GM23248 (cell line): ENCODE measurements around the gene LIX1. TPM values are rescaled to one million over a fixed set of nuclear protein-coding genes. Genes with fewer than 3 reads are reported as not detected.

Experiments
- DNase-seq: peaks from one replicate; pipeline ENCODE4 v3.0.0-alpha.2; 2015
- H2AFZ ChIP-seq: fragments of 200-600 bp; sonication (generic); 2 replicates; pipeline ENCODE4 v1.6.1; 2016; ENCODE audit warnings: antibody characterized with exemption
- H3F3A ChIP-seq: fragments of 200-600 bp; sonication (generic); 2 replicates; pipeline ENCODE4 v1.6.1; 2016; ENCODE audit warnings: mild to moderate bottlenecking, antibody characterized with exemption, mixed run types; ENCODE audit not compliant: insufficient read depth
- H3K27ac ChIP-seq: fragments of 200-600 bp; sonication (generic); 2 replicates; pipeline ENCODE4 v1.5.1; 2016; ENCODE audit warnings: mild to moderate bottlenecking
- H3K27me3 ChIP-seq: fragments of 200-600 bp; sonication (generic); replicated peaks from 2 replicates; pipeline ENCODE4 v1.6.1; 2016; ENCODE audit warnings: mild to moderate bottlenecking; ENCODE audit not compliant: insufficient read depth
- H3K36me3 ChIP-seq: fragments of 200-600 bp; sonication (generic); 2 replicates; pipeline ENCODE4 v1.6.1; 2016; ENCODE audit warnings: low read depth, mild to moderate bottlenecking
- H3K4me1 ChIP-seq: fragments of 200-600 bp; sonication (generic); 2 replicates; pipeline ENCODE4 v1.6.1; 2016; ENCODE audit warnings: mild to moderate bottlenecking; ENCODE audit not compliant: insufficient read depth
- H3K4me2 ChIP-seq: fragments of 200-600 bp; sonication (generic); one replicate; pipeline ENCODE4 v1.6.1; 2016; ENCODE audit warnings: mild to moderate bottlenecking; ENCODE audit not compliant: unreplicated experiment
- H3K4me3 ChIP-seq: fragments of 200-600 bp; sonication (generic); 2 replicates; pipeline ENCODE4 v1.5.1; 2016; ENCODE audit warnings: mild to moderate bottlenecking
- H3K79me2 ChIP-seq: fragments of 200-600 bp; sonication (generic); 2 replicates; pipeline ENCODE4 v1.6.1; 2016; ENCODE audit warnings: mild to moderate bottlenecking; ENCODE audit not compliant: insufficient read depth
- H3K9ac ChIP-seq: fragments of 200-600 bp; sonication (generic); 2 replicates; pipeline ENCODE4 v1.6.1; 2016; ENCODE audit warnings: mild to moderate bottlenecking
- H3K9me2 ChIP-seq: fragments of 200-600 bp; sonication (generic); 2 replicates; pipeline ENCODE4 v1.6.1; 2016; ENCODE audit warnings: mixed run types, mild to moderate bottlenecking, moderate library complexity; ENCODE audit not compliant: insufficient read depth
- H3K9me3 ChIP-seq: fragments of 200-600 bp; sonication (generic); one replicate; pipeline ENCODE4 v1.6.1; 2017; ENCODE audit warnings: low read depth
- H4K20me1 ChIP-seq: fragments of 200-600 bp; sonication (generic); 2 replicates; pipeline ENCODE4 v1.6.0; 2016; ENCODE audit not compliant: insufficient read depth
- EZH2 ChIP-seq: fragments of 200-600 bp; sonication (generic); IDR thresholded peaks from 2 replicates; pipeline ENCODE4 v1.6.1; 2018; ENCODE audit warnings: antibody characterized with exemption, mild to moderate bottlenecking; ENCODE audit not compliant: insufficient read depth, poor library complexity, severe bottlenecking
- EZH2phosphoT487 ChIP-seq: fragments of 200-600 bp; sonication (generic); IDR thresholded peaks from 2 replicates; pipeline ENCODE4 v1.6.1; 2018; ENCODE audit warnings: antibody characterized with exemption, moderate library complexity, mild to moderate bottlenecking, low read depth; ENCODE audit not compliant: insufficient read depth
- WGBS, 2 experiments: methylation state at CpG; one replicate each; pipeline ENCODE4 v1.1.6; 2015 to 2017; ENCODE audit warnings: low lambda C conversion rate in 2 of 2, low coverage in 1 of 2; ENCODE audit errors: missing lambda C conversion rate in 2 of 2; 5-methylcytosine and 5-hydroxymethylcytosine counted together
- in situ Hi-C: fragments of 300-500 bp; cut with MboI; formaldehyde crosslinking; loops from 2 replicates; pipeline ENCODE4 v1.15.0; 2020
- polyA plus RNA-seq: library from polyadenylated mRNA; unstranded; fragments of >200 nt; fragmentation: Nextera tagmentation; extraction: Ambion mirVana; gene quantifications from 2 replicates; pipeline ENCODE4 v1.2.1, GENCODE V29; 2016
- total RNA-seq: library from RNA; depleted of rRNA; stranded (reverse); fragments of >200 nt; shearing (Covaris generic); gene quantifications from 2 replicates; pipeline ENCODE4 v1.2.3, GENCODE V29; 2014

Gene LIX1
- total and polyA plus RNA-seq, 2 experiments from 2014 or later = not detected

DNA sequence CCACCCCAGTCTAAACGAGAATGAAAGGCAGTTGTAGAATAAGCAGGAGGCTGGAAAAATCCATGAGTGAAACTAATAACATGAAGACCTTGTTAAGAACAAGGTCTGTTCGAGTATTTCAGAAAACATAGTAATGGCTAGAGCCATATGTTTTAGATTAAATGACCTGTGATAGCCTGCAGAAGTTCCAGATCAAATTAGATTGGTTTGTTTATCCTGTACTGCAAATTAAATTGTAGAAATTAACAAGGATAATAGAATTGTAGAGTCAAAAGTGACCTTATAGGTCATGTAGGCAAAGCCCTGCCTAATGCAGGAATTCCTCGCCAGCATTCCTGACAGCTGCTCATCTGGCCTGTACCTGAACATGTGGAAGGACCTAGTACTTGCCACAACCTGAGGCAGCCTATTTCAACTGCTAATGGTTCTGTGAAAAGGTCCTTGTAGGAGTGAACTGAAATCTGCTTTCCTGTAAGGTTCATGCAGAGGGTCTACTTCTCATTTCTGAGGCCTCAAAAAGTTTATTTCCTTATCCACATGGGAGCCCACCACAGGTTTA is 17.2 kb downstream of the LIX1 start:
- Histone ChIP-seq H3K27me3 (peaks cover 32% of the 10 kb centered on the region), H4K20me1 (no peaks in the 10 kb centered on the region), H3K9me3 (no peaks in the 10 kb centered on the region), H3K4me2 (no peak overlapping the region), H3K9ac (no peak overlapping the region), H3K9me2 (no peaks in the 10 kb centered on the region), H3K79me2 (no peaks in the 10 kb centered on the region), H3K27ac (no peak overlapping the region), H2AFZ (no peak overlapping the region), H3K36me3 (no peaks in the 10 kb centered on the region), H3K4me3 (no peak overlapping the region), H3F3A (no peaks in the 10 kb centered on the region), H3K4me1 (no peaks in the 10 kb centered on the region)
- in situ Hi-C loops = loop anchor here (25.0 kb wide), 1 partner anchor 513 kb away; no protein-coding TSS in a partner anchor
- DNase-seq = no peak
- 21 to 27% methylated on average over 3 of the region's 3 CpGs for WGBS, 2 experiments
- TF ChIP-seq EZH2phosphoT487 (no peak), EZH2 (no peak)

DNA sequence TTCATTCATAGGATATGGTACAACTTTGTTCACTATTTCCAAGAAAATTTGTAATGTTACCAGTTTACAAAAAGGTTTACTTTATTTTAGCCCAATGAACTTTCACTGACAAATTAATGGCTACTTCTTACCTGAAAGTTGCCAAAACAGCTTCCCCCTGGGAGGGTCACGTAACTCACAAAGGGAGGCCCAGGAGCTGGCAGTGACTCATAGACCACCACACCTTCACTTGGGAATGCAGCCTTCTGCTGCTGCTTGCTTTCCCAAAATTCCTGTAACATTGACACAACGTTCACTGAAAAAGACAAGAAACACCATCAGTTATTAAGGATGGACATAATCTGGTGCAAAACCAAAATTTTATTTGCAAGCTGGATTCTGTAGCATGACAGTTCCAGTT is 18.1 kb downstream of the LIX1 start:
- no peak overlapping the region for H3K4me3 ChIP-seq
- H4K20me1 ChIP-seq = no peaks in the 10 kb centered on the region
- no peaks in the 10 kb centered on the region for H3F3A ChIP-seq
- no peak overlapping the region for H3K4me2 ChIP-seq
- no peak overlapping the region for H3K27ac ChIP-seq
- H3K27me3 ChIP-seq = peaks cover 33% of the 10 kb centered on the region
- no peak for TF ChIP-seq EZH2phosphoT487
- TF ChIP-seq EZH2 = no peak
- no peaks in the 10 kb centered on the region for H3K36me3 ChIP-seq
- no peak for DNase-seq
- in situ Hi-C loops = no loop called here
- H3K9me3 ChIP-seq = no peaks in the 10 kb centered on the region
- 35 to 42% methylated on average over 2 of the region's 2 CpGs for WGBS, 2 experiments
- no peaks in the 10 kb centered on the region for H3K9me2 ChIP-seq
- H3K4me1 ChIP-seq = no peaks in the 10 kb centered on the region
- no peak overlapping the region for H3K9ac ChIP-seq
- no peaks in the 10 kb centered on the region for H3K79me2 ChIP-seq
- H2AFZ ChIP-seq = no peak overlapping the region

DNA sequence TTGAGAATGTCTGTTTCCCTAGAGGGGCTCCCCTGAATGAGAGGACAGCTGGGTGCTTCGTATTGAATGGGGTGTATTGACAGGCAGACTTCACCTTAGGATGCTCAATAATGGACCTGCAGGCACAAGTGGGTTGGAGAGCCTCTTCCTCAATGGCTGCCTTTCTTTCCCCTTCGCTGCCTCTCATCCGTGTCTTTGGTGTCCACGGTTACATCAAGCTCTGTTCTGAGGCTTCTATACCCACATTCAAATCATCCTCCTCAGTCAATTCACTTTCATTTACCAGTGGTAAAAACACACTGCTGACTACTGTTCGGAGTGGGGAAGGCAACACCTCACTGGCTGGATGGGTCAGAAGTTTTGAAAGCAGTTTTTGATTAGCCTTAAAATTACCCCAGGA is 20.6 kb downstream of the LIX1 start:
- Histone ChIP-seq H3K9me3 (no peaks in the 10 kb centered on the region), H3K9ac (no peak overlapping the region), H3K9me2 (no peaks in the 10 kb centered on the region), H3K27ac (no peak overlapping the region), H3F3A (no peaks in the 10 kb centered on the region), H3K4me2 (no peak overlapping the region), H4K20me1 (no peaks in the 10 kb centered on the region), H3K4me1 (no peaks in the 10 kb centered on the region), H2AFZ (no peak overlapping the region), H3K36me3 (no peaks in the 10 kb centered on the region), H3K79me2 (no peaks in the 10 kb centered on the region), H3K27me3 (peaks cover 32% of the 10 kb centered on the region), H3K4me3 (no peak overlapping the region)
- no peak for DNase-seq
- in situ Hi-C loops = no loop called here
- WGBS, 2 experiments = 62 to 72% methylated on average over 5 of the region's 5 CpGs
- TF ChIP-seq EZH2phosphoT487 (no peak), EZH2 (no peak)

DNA sequence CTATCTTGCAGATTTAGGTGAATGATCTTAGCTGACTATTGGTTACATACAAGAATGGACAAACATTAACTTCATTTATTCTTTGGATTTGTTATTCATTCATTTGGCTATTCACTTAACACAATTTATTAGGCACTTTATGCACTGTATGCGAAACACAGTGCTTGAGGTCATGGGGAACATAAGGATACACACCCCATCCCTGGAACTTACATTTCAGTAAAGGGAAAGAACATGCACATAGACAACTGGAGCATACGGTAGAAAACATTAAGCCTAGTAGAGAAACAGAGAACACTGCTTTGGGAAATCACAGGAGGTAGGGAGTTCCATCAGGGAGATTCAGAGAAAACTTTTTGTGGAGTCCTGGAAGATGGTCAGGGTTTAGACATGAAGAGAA is 22.2 kb downstream of the LIX1 start:
- Histone ChIP-seq H2AFZ (no peak overlapping the region), H3K4me3 (no peak overlapping the region)
- in situ Hi-C loops = no loop called here

DNA sequence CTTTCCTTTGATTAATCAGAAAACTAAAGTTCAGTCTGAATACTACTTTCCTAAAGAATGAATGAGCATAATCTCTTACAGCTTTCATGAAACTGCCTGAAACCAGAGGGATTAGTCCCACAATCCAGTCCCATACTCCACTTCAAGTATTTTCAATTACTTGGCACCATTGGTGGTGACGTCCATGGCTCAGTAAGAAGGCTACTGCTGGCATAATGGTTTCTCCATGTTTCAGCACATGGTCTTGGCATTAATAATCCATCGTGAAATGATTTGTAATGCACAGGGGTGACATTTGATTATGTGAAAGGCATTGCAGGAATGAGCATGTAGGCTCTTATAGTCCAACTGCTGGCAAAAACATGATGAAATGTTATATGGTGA is 23.4 kb downstream of the LIX1 start:
- H3K4me1 ChIP-seq = no peaks in the 10 kb centered on the region
- no peaks in the 10 kb centered on the region for H3K36me3 ChIP-seq
- H3K79me2 ChIP-seq = no peaks in the 10 kb centered on the region
- no peaks in the 10 kb centered on the region for H3K9me2 ChIP-seq
- TF ChIP-seq EZH2phosphoT487 = no peak
- no peak for TF ChIP-seq EZH2
- no peak overlapping the region for H2AFZ ChIP-seq
- H3K27ac ChIP-seq = no peak overlapping the region
- H3K27me3 ChIP-seq = peaks cover 23% of the 10 kb centered on the region
- H3F3A ChIP-seq = no peaks in the 10 kb centered on the region
- no peaks in the 10 kb centered on the region for H3K9me3 ChIP-seq
- in situ Hi-C loops = no loop called here
- no peak overlapping the region for H3K9ac ChIP-seq
- 9 to 15% methylated on average over 2 of the region's 2 CpGs for WGBS, 2 experiments
- no peak overlapping the region for H3K4me3 ChIP-seq
- DNase-seq = no peak
- H4K20me1 ChIP-seq = no peaks in the 10 kb centered on the region
- no peak overlapping the region for H3K4me2 ChIP-seq

More for the DNA sequence above, 22.2 kb downstream of the LIX1 start:
- no peak for TF ChIP-seq EZH2phosphoT487
- TF ChIP-seq EZH2 = no peak
- Histone ChIP-seq H3F3A (no peaks in the 10 kb centered on the region), H4K20me1 (no peaks in the 10 kb centered on the region), H3K9me3 (no peaks in the 10 kb centered on the region), H3K9ac (no peak overlapping the region), H3K79me2 (no peaks in the 10 kb centered on the region), H3K36me3 (no peaks in the 10 kb centered on the region), H3K4me1 (no peaks in the 10 kb centered on the region), H3K9me2 (no peaks in the 10 kb centered on the region), H3K27me3 (peaks cover 27% of the 10 kb centered on the region), H3K4me2 (no peak overlapping the region), H3K27ac (no peak overlapping the region)
- 29 to 36% methylated on average over 2 of the region's 2 CpGs for WGBS, 2 experiments
- no peak for DNase-seq
